K562 (cell line): ENCODE measurements around the gene SRBD1. TPM values are rescaled to one million over a fixed set of nuclear protein-coding genes. Genes with fewer than 3 reads are reported as not detected.

Experiments
- ATAC-seq: fragments of 200-7000 bp; cut with Tn5 transposase; 3 replicates; pipeline ENCODE4 v1.9.1; 2020; ENCODE audit warnings: moderate library complexity
- BruUV-seq: library from RNA; stranded (reverse); fragments of 400-500 nt; replicated peaks from 2 replicates; lab custom pipeline; 2021; lab: Mats Ljungman, UMichigan
- CTCF ChIA-PET: fragments of 300-600 bp; formaldehyde crosslinking; extraction: SDS; loops from one replicate; lab custom pipeline; 2021; ENCODE audit warnings: low intra/inter-chr PET ratio; lab: Yijun Ruan, JAX
- POLR2A ChIA-PET: fragments of 300-600, 350-650 bp; sonication (Branson Sonifier 250); formaldehyde crosslinking; extraction: SDS; loops from one replicate; lab custom pipeline; 2021; ENCODE audit warnings: antibody characterized with exemption, inconsistent platforms; lab: Yijun Ruan, JAX
- DNase-seq, 4 experiments: peaks; one replicate each; pipeline versions ENCODE4 v3.0.0 to v3.0.0-alpha.2; 2011 to 2018; ENCODE audit warnings: low spot score in 3 of 4, mixed read lengths in 3 of 4; ENCODE audit errors: extremely low read depth in 1 of 4
- FAIRE-seq: peaks from 2 replicates; lab custom pipeline; 2011; peaks lifted over from hg19 to GRCh38; lab: Jason Lieb, UNC
- H2AFZ ChIP-seq: 2 replicates; pipeline ENCODE4 v1.6.0; 2011; ENCODE audit warnings: low read depth, low read length, control low read depth, inconsistent platforms
- H3K27ac ChIP-seq: fragments of 200-600 bp; 3 replicates; pipeline ENCODE4 v1.8.0; 2011; ENCODE audit warnings: low read depth, mild to moderate bottlenecking, control low read depth, inconsistent platforms, low read length, moderate library complexity, mixed read lengths; ENCODE audit errors: extremely low read depth
- H3K27me3 ChIP-seq, 2 experiments: fragments of 300-600 bp in 1 of 2; 2 replicates in 1 of 2; 3 replicates in 1 of 2; pipeline versions ENCODE4 v1.6.0 to v1.8.0; 2011; ENCODE audit warnings: inconsistent platforms in 2 of 2, low read length in 2 of 2, mild to moderate bottlenecking in 1 of 2, mixed read lengths in 1 of 2, moderate library complexity in 1 of 2; ENCODE audit not compliant: control insufficient read depth in 2 of 2, insufficient read depth in 2 of 2
- H3K36me3 ChIP-seq: fragments of 300-600 bp; 3 replicates; pipeline ENCODE4 v1.8.0; 2011; ENCODE audit warnings: mild to moderate bottlenecking, low read length, inconsistent platforms; ENCODE audit not compliant: control insufficient read depth, insufficient read depth
- H3K4me1 ChIP-seq, 2 experiments: fragments of 200-600 bp in 1 of 2; replicated peaks in 1 of 2; 2 replicates in 1 of 2; 3 replicates in 1 of 2; pipeline versions ENCODE4 v1.5.1 to v1.8.0; 2011; ENCODE audit warnings: inconsistent platforms in 2 of 2, low read length in 2 of 2, mild to moderate bottlenecking in 1 of 2, mixed read lengths in 1 of 2, moderate library complexity in 1 of 2; ENCODE audit not compliant: control insufficient read depth in 2 of 2, insufficient read depth in 2 of 2
- H3K4me2 ChIP-seq: 2 replicates; pipeline ENCODE4 v1.6.1; 2011; ENCODE audit warnings: low read length, control low read depth, inconsistent platforms, mixed read lengths; ENCODE audit not compliant: insufficient read depth
- H3K4me3 ChIP-seq: fragments of 200-600 bp; sonication (generic), shearing (Covaris generic); 2 replicates; pipeline ENCODE4 v1.5.1; 2016; ENCODE audit warnings: control low read depth, inconsistent platforms
- H3K79me2 ChIP-seq: fragments of 200-600 bp; 3 replicates; pipeline ENCODE4 v1.8.0; 2011; ENCODE audit warnings: low read length, inconsistent platforms; ENCODE audit not compliant: control insufficient read depth, insufficient read depth
- H3K9ac ChIP-seq, 2 experiments: 2 replicates each; pipeline versions ENCODE4 v1.6.0 to v1.6.1; 2011; ENCODE audit warnings: low read depth in 2 of 2, low read length in 2 of 2, control low read depth in 1 of 2, inconsistent platforms in 1 of 2, mild to moderate bottlenecking in 1 of 2, mixed read lengths in 1 of 2; ENCODE audit not compliant: insufficient read depth in 1 of 2
- H3K9me1 ChIP-seq: one replicate; pipeline ENCODE4 v1.6.0; 2011; ENCODE audit warnings: inconsistent platforms, mild to moderate bottlenecking, low read length, moderate library complexity; ENCODE audit not compliant: control insufficient read depth, insufficient read depth
- H3K9me3 ChIP-seq: replicated peaks from 2 replicates; pipeline ENCODE4 v1.5.1; 2011; ENCODE audit warnings: low read depth, low read length, inconsistent platforms; ENCODE audit not compliant: control insufficient read depth, insufficient read depth
- H4K20me1 ChIP-seq: replicated peaks from 2 replicates; pipeline ENCODE4 v1.6.1; 2011; ENCODE audit warnings: low read length, inconsistent platforms, mixed read lengths; ENCODE audit not compliant: control insufficient read depth, insufficient read depth
- ATF1 ChIP-seq, 2 experiments: fragments of 450-650 bp in 1 of 2; IDR thresholded peaks; 2 replicates each; pipeline ENCODE4 v1.6.1; 2016; ENCODE audit warnings: missing compliant biosample characterization in 1 of 2, missing genetic modification characterization in 1 of 2
- CREBBP ChIP-seq: IDR thresholded peaks from one replicate; pipeline ENCODE4 v1.6.1; 2012; ENCODE audit warnings: low read depth, mild to moderate bottlenecking, control low read depth, inconsistent platforms, low read length
- CTCF ChIP-seq, 3 experiments: IDR thresholded peaks in 2 of 3; conservative IDR thresholded peaks in 1 of 3; 2 replicates each; pipeline ENCODE4 v1.5.1; 2011 to 2012; ENCODE audit warnings: low read length in 3 of 3, mild to moderate bottlenecking in 3 of 3, control low read depth in 2 of 3, improper control_type of control experiment in 1 of 3, inconsistent platforms in 1 of 3, low read depth in 1 of 3, mixed read lengths in 1 of 3, moderate library complexity in 1 of 3; ENCODE audit not compliant: insufficient read depth in 2 of 3
- FOSL1 ChIP-seq: fragments of 200-800 bp; sonication (Bioruptor generic); conservative IDR thresholded peaks from 2 replicates; pipeline ENCODE4 v1.6.1; 2016; ENCODE audit warnings: missing genetic modification characterization, missing compliant biosample characterization
- FOXJ2 ChIP-seq: fragments of 200-800 bp; sonication (Bioruptor generic); IDR thresholded peaks from 2 replicates; pipeline ENCODE4 v1.6.1; 2016; ENCODE audit warnings: missing genetic modification characterization, missing compliant biosample characterization
- HNRNPK ChIP-seq: fragments of 200-400 bp; formaldehyde crosslinking; IDR thresholded peaks from one replicate; pipeline ENCODE4 v1.6.1; 2018; ENCODE audit warnings: mild to moderate bottlenecking, low read depth, low read length; ENCODE audit not compliant: poor library complexity, severe bottlenecking
- HSF4 ChIP-seq: fragments of 250-450 bp; sonication (Bioruptor Pico); IDR thresholded peaks from 2 replicates; pipeline ENCODE4 v2.1.2; 2022; ENCODE audit warnings: mild to moderate bottlenecking, moderate library complexity, borderline replicate concordance
- LEF1 ChIP-seq: fragments of 450-650 bp; IDR thresholded peaks from 2 replicates; pipeline ENCODE4 v1.6.1; 2016; ENCODE audit warnings: mild to moderate bottlenecking
- NFRKB ChIP-seq: fragments of 450-650 bp; IDR thresholded peaks from 2 replicates; pipeline ENCODE4 v1.6.1; 2016; ENCODE audit warnings: low read depth
- PCBP1 ChIP-seq: fragments of 200-400 bp; formaldehyde crosslinking; IDR thresholded peaks from 2 replicates; pipeline ENCODE4 v1.6.1; 2018; ENCODE audit warnings: mild to moderate bottlenecking, low read depth, low read length; ENCODE audit not compliant: poor library complexity, severe bottlenecking
- RAD51 ChIP-seq: fragments of 450-650 bp; IDR thresholded peaks from 2 replicates; pipeline ENCODE4 v1.7.1; 2016; ENCODE audit warnings: low read depth, mild to moderate bottlenecking, borderline replicate concordance
- UBTF ChIP-seq, 2 experiments: IDR thresholded peaks; 2 replicates each; pipeline ENCODE4 v1.6.1; 2012; ENCODE audit warnings: improper control_type of control experiment in 2 of 2, low read depth in 2 of 2, low read length in 2 of 2, borderline replicate concordance in 1 of 2
- WGBS: fragments of 100-300 bp; shearing (Covaris generic); methylation state at CpG from one replicate; pipeline ENCODE4 v1.1.6; 2016; ENCODE audit warnings: low coverage, mixed read lengths; ENCODE audit not compliant: insufficient coverage; ENCODE audit errors: missing lambda C conversion rate; 5-methylcytosine and 5-hydroxymethylcytosine counted together
- in situ Hi-C: fragments of 300-500 bp; cut with MboI; formaldehyde crosslinking; loops from 4 replicates; pipeline ENCODE4 v1.15.0; 2018; ENCODE audit warnings: inconsistent platforms, mixed read lengths
- intact Hi-C: fragments of 100-400 bp; cut with micrococcal nuclease; formaldehyde crosslinking; loops from 2 replicates; pipeline ENCODE4 v1.14.2; 2022
- polyA plus RNA-seq, 8 experiments: library from polyadenylated mRNA; depleted of rRNA in 4 of 8; stranded (reverse) in 5 of 8; unstranded in 3 of 8; fragments of >200 nt; fragmentation: Nextera tagmentation in 2 of 8; fragmentation: Illumina TruSeq in 1 of 8; extraction: Ambion mirVana in 2 of 8; extraction: Trizol in 1 of 8; gene quantifications; 2 replicates each; pipeline versions ENCODE4 v1.2.1 to v1.2.3, GENCODE V29; 2011 to 2014; ENCODE audit warnings: inconsistent platforms in 1 of 8, missing spikeins in 1 of 8
- total RNA-seq, 7 experiments: library from RNA; depleted of rRNA in 6 of 7; stranded (reverse); fragments of >200 nt in 6 of 7; fragmentation: Illumina TruSeq in 2 of 7; extraction: Trizol in 2 of 7; gene quantifications; 2 replicates each; pipeline versions ENCODE4 v1.2.1 to v1.2.3, GENCODE V29; 2011 to 2021; ENCODE audit warnings: low replicate concordance in 1 of 7

The SRBD1 gene
- total and polyA plus RNA-seq, 9 of the 15 experiments (the other 6 are each of a cell fraction or from before 2014, with no cell fraction given): 6.9 to 23.2 (median 14.7) TPM

DNA sequence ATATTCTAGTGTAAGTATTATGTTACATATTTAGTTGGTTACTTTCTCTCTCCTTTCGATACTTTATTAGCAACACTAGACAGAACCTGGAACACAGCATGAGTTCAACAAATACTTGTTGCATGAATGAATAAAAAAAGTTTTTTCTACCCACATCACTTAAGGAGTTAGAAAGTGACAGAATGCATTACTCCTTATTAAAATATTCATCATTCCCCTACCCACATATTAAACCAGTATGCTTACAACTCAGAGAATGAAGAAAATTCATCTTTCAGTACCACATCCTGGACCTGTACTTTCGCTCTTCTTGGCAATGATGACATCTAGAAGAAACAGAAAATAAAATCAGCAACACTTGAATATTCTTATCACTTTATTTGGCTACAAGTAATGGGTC, 6.0 kb downstream of the SRBD1 start:
- no peaks in the 10 kb centered on the region for H3K9me3 ChIP-seq
- POLR2A ChIA-PET: no interaction called here
- no peaks in the 10 kb centered on the region for H3K9me1 ChIP-seq
- no peak for ATAC-seq
- no peak overlapping the region for H3K4me3 ChIP-seq
- WGBS: 97% methylated on average over 2 of the region's 2 CpGs
- H4K20me1 ChIP-seq: no peaks in the 10 kb centered on the region
- in situ Hi-C loops: no loop called here
- H3K4me1 ChIP-seq: peaks cover 0 to 11% of the 10 kb centered on the region in 2 experiments; a peak in 2 of 5 replicates
- TF ChIP-seq FOXJ2 (tag): no peak
- no peak for FAIRE-seq
- H3K79me2 ChIP-seq: peaks cover 38% of the 10 kb centered on the region
- no peak overlapping the region for H3K4me2 ChIP-seq
- H3K36me3 ChIP-seq: peaks cover 47% of the 10 kb centered on the region
- no peaks in the 10 kb centered on the region for H3K27me3 ChIP-seq
- no peak overlapping the region for H2AFZ ChIP-seq
- H3K27ac ChIP-seq: no peak overlapping the region
- intact Hi-C loops: no loop called here
- no peak for DNase-seq
- CTCF ChIA-PET: no interaction called here
- BruUV-seq: no TSS peak
- no peak overlapping the region for H3K9ac ChIP-seq

- Histone ChIP-seq H3K79me2 (peaks cover 19% of the 10 kb centered on the region), H3K4me1 (peaks cover 0 to 4% of the 10 kb centered on the region in 2 experiments; a peak in 2 of 5 replicates), H3K9me1 (no peaks in the 10 kb centered on the region), H2AFZ (no peak overlapping the region), H3K27me3 (no peaks in the 10 kb centered on the region), H3K4me2 (no peak overlapping the region), H3K36me3 (peaks cover 70% of the 10 kb centered on the region), H4K20me1 (no peaks in the 10 kb centered on the region), H3K9ac (no peak overlapping the region), H3K27ac (no peak overlapping the region), H3K9me3 (no peaks in the 10 kb centered on the region), H3K4me3 (no peak overlapping the region)
- ChIA-PET POLR2A (no interaction called here), CTCF (no interaction called here)
- FAIRE-seq: no peak
- BruUV-seq: no TSS peak
- no peak for ATAC-seq
- intact Hi-C loops: no loop called here
- WGBS: 89% methylated on average over 2 of the region's 2 CpGs
- in situ Hi-C loops: no loop called here
- DNase-seq: no peak
- TF ChIP-seq LEF1 (no peak), FOSL1 (no peak), HSF4 (CRISPR knock-in tag) (no peak), RAD51 (no peak), CREBBP (no peak), CTCF (IDR thresholded peaks at IDR 0.05 in 2 of 3, conservative IDR thresholded peaks at IDR 0.05 in 1 of 3; ENCODE audit: insufficient read depth in 2 of 3, low read depth in 1 of 3, low read length in 3 of 3) (no peak), ATF1 (CRISPR knock-in tag; IDR thresholded peaks at IDR 0.05) (no peak), ATF1 (tag; IDR thresholded peaks at IDR 0.05) (no peak), UBTF (IDR thresholded peaks at IDR 0.05; ENCODE audit: borderline replicate concordance in 1 of 2, low read depth in 2 of 2, low read length in 2 of 2) (no peak), NFRKB (no peak), PCBP1 (no peak), HNRNPK (no peak)
These were observed 8.4 kb downstream of the SRBD1 start for GRCh38 chr2:45602624-45603023.
